NB4 (cell line): ENCODE measurements around the gene TAF1B.

Experiments used
- CTCF ChIP-seq: IDR thresholded peaks from one replicate; pipeline ENCODE4 v1.5.1; 2012; ENCODE audit warnings: low read depth, low read length
- POLR2A ChIP-seq: IDR thresholded peaks from 2 replicates; pipeline ENCODE4 v1.6.1; 2011; ENCODE audit warnings: mild to moderate bottlenecking; ENCODE audit not compliant: insufficient read length; ENCODE audit errors: extremely low read depth

GRCh38 chr2:9937258-9937657 lies 94.0 kb downstream of the TAF1B start:
- no peak for TF ChIP-seq POLR2A
- TF ChIP-seq CTCF: no peak
